ENCODE results near the gene ERGIC1. TPM values are rescaled to one million over a fixed set of nuclear protein-coding genes. Genes with fewer than 3 reads are reported as not detected.

ERGIC1 gene
- polyA plus RNA-seq, 1 donor from 2014 or later = 59.1 TPM

GRCh38 chr5:172941067-172941516 lies 107.0 kb downstream of the ERGIC1 start:
- TF ChIP-seq SMC3 (conservative IDR thresholded peaks at IDR 0.05; ENCODE audit: poor library complexity) (no peak), RAD21 (conservative IDR thresholded peaks at IDR 0.05) (no peak), TAF1 (IDR thresholded peaks at IDR 0.05; ENCODE audit: low read depth) (no peak), EZH2 (IDR thresholded peaks at IDR 0.05; ENCODE audit: borderline replicate concordance, insufficient read depth, low read length, poor library complexity, severe bottlenecking) (no peak), REST (IDR thresholded peaks at IDR 0.05; ENCODE audit: borderline replicate concordance) (no peak), EP300 (conservative IDR thresholded peaks at IDR 0.05; ENCODE audit: poor library complexity, severe bottlenecking) (no peak), MXI1 (conservative IDR thresholded peaks at IDR 0.05; ENCODE audit: poor library complexity, severe bottlenecking) (no peak), POLR2AphosphoS5 (IDR thresholded peaks at IDR 0.05) (no peak), CTCF (IDR thresholded peaks at IDR 0.05; ENCODE audit: poor library complexity, severe bottlenecking) (no peak)
- no peaks in the 10 kb centered on the region for H3K79me2 ChIP-seq (replicated peaks; ENCODE audit: insufficient read depth, low read length)
- H3K36me3 ChIP-seq (ENCODE audit: insufficient read depth, low read length) = no peaks in the 10 kb centered on the region
- H3K27ac ChIP-seq (ENCODE audit: low read length) = no peak overlapping the region
- H3K4me3 ChIP-seq (ENCODE audit: low read length) = no peak overlapping the region
- H3K27me3 ChIP-seq (ENCODE audit: insufficient read depth, low read depth, low read length) = no peaks in the 10 kb centered on the region
- no peak overlapping the region for H3K4me2 ChIP-seq (ENCODE audit: low read length)
- no peaks in the 10 kb centered on the region for H3F3A ChIP-seq (ENCODE audit: insufficient read depth, low read length, poor library complexity, severe bottlenecking)
- no peaks in the 10 kb centered on the region for H4K20me1 ChIP-seq (ENCODE audit: insufficient read depth)
- H2AFZ ChIP-seq (ENCODE audit: low read depth, low read length) = no peak overlapping the region
- H3K9ac ChIP-seq (ENCODE audit: low read length) = no peak overlapping the region
- no peaks in the 10 kb centered on the region for H3K9me2 ChIP-seq (ENCODE audit: insufficient read depth, low read length)
- no peaks in the 10 kb centered on the region for H3K9me3 ChIP-seq (ENCODE audit: low read length)

- TF ChIP-seq POLR2AphosphoS5 (IDR thresholded peaks at IDR 0.05) (no peak), EP300 (conservative IDR thresholded peaks at IDR 0.05; ENCODE audit: poor library complexity, severe bottlenecking) (no peak), REST (IDR thresholded peaks at IDR 0.05; ENCODE audit: borderline replicate concordance) (no peak), RAD21 (conservative IDR thresholded peaks at IDR 0.05) (no peak), TAF1 (IDR thresholded peaks at IDR 0.05; ENCODE audit: low read depth) (no peak), SMC3 (conservative IDR thresholded peaks at IDR 0.05; ENCODE audit: poor library complexity) (no peak), CTCF (IDR thresholded peaks at IDR 0.05; ENCODE audit: poor library complexity, severe bottlenecking) (no peak), MXI1 (conservative IDR thresholded peaks at IDR 0.05; ENCODE audit: poor library complexity, severe bottlenecking) (no peak), EZH2 (IDR thresholded peaks at IDR 0.05; ENCODE audit: borderline replicate concordance, insufficient read depth, low read length, poor library complexity, severe bottlenecking) (no peak)
- no peaks in the 10 kb centered on the region for H4K20me1 ChIP-seq (ENCODE audit: insufficient read depth)
- H3K9me2 ChIP-seq (ENCODE audit: insufficient read depth, low read length) = no peaks in the 10 kb centered on the region
- no peak overlapping the region for H3K27ac ChIP-seq (ENCODE audit: low read length)
- H3K27me3 ChIP-seq (ENCODE audit: insufficient read depth, low read depth, low read length) = no peaks in the 10 kb centered on the region
- no peak overlapping the region for H3K4me3 ChIP-seq (ENCODE audit: low read length)
- no peaks in the 10 kb centered on the region for H3F3A ChIP-seq (ENCODE audit: insufficient read depth, low read length, poor library complexity, severe bottlenecking)
- no peaks in the 10 kb centered on the region for H3K9me3 ChIP-seq (ENCODE audit: low read length)
- H3K79me2 ChIP-seq (replicated peaks; ENCODE audit: insufficient read depth, low read length) = no peaks in the 10 kb centered on the region
- H3K4me2 ChIP-seq (ENCODE audit: low read length) = no peak overlapping the region
- no peaks in the 10 kb centered on the region for H3K36me3 ChIP-seq (ENCODE audit: insufficient read depth, low read length)
- no peak overlapping the region for H3K9ac ChIP-seq (ENCODE audit: low read length)
- no peak overlapping the region for H2AFZ ChIP-seq (ENCODE audit: low read depth, low read length)
Observed at GRCh38 chr5:172942556-172942955, 108.5 kb downstream of the ERGIC1 start.
